ENCODE measurements around the gene TRIP13. TPM values are rescaled to one million over a fixed set of nuclear protein-coding genes. Genes with fewer than 3 reads are reported as not detected.

The TRIP13 gene
- total and polyA plus RNA-seq, 9 of the 15 experiments (the other 6 are each of a cell fraction or from before 2014, with no cell fraction given), result 24.1 to 116 (median 53.2) TPM

DNA sequence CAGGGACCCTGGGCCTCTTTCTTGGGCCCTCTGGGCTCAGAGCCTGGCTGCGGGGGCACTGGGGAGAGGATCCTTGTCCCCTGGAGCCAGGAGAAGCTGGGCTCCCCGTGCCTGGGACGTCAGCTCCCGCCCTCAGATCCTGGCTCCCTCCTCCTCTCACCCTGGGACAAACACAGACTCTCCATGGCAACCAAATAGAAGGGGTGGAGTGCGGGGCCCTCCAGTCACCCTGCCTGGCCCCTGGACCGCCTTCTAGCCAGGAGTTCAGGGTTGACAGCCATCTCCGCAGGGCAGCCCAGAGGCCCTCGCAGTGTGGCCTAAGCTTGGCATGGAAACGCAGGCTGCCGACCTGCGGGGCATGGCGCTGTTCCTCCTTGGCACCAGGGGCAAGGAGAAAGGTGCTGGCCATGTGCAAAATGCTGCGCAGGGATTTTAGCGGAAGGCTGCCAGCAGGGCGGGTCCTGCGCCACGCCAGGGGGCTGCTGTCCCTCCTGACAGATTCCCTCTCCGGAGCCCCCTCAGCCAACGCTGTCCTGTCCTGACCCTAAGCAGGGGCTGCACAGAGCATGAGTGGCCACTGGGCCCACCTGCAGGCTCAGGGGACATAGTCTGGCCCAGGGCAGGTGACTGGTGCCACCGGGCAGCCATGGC is 42.9 kb upstream of the TRIP13 start:
- Histone ChIP-seq H3K27me3 (ENCODE audit: control insufficient read depth in 2 of 2, insufficient read depth in 2 of 2, low read length in 2 of 2) (peaks cover 26 to 57% of the 10 kb centered on the region in 2 experiments), H3K27ac (ENCODE audit: extremely low read depth, low read depth, low read length) (no peak overlapping the region), H3K36me3 (ENCODE audit: control insufficient read depth, insufficient read depth, low read length) (no peaks in the 10 kb centered on the region), H3K9me1 (ENCODE audit: control insufficient read depth, insufficient read depth, low read length) (no peaks in the 10 kb centered on the region), H3K9me3 (replicated peaks; ENCODE audit: control insufficient read depth, insufficient read depth, low read depth, low read length) (no peaks in the 10 kb centered on the region), H4K20me1 (replicated peaks; ENCODE audit: control insufficient read depth, insufficient read depth, low read length) (peaks cover 18% of the 10 kb centered on the region), H3K4me3 (no peak overlapping the region), H3K4me2 (ENCODE audit: insufficient read depth, low read length) (no peak overlapping the region), H2AFZ (ENCODE audit: low read depth, low read length) (no peak overlapping the region), H3K79me2 (ENCODE audit: control insufficient read depth, insufficient read depth, low read length) (no peaks in the 10 kb centered on the region), H3K9ac (ENCODE audit: insufficient read depth in 1 of 2, low read depth in 2 of 2, low read length in 2 of 2) (peak overlapping the region in 1 of 2 experiments; percentile 1; a peak in 1 of 4 replicates), H3K4me1 (replicated peaks in 1 of 2; ENCODE audit: control insufficient read depth in 2 of 2, insufficient read depth in 2 of 2, low read length in 2 of 2) (peaks cover 0 to 29% of the 10 kb centered on the region in 2 experiments; a peak in 2 of 5 replicates)
- TF ChIP-seq PHTF2 (CRISPR knock-in tag; IDR thresholded peaks at IDR 0.05) (no peak), POLR2G (IDR thresholded peaks at IDR 0.05; ENCODE audit: low read depth, low read length) (peak; percentile 47)
- in situ Hi-C loops (cut with MboI) (loop anchor here (10.0 kb wide), 1 partner anchor 95 kb away; no protein-coding TSS in a partner anchor), intact Hi-C loops (cut with micrococcal nuclease) (loop anchor here (10.0 kb wide), 1 partner anchor 175 kb away; no protein-coding TSS in a partner anchor)
- peak; percentile 6; the same call in 1 of the 3 replicates for ATAC-seq
- no peak for FAIRE-seq
- peak in 2 of 4 experiments; percentile 49 to 52 for DNase-seq (ENCODE audit: extremely low read depth in 1 of 4, low spot score in 3 of 4)
- POLR2A ChIA-PET, result no interaction called here
- no TSS peak for BruUV-seq (replicated peaks)
- 48% methylated on average over 15 of the region's 20 CpGs for WGBS (ENCODE audit: insufficient coverage, low coverage, missing lambda C conversion rate)
- CTCF ChIA-PET (ENCODE audit: low intra/inter-chr PET ratio), result no interaction called here

DNA sequence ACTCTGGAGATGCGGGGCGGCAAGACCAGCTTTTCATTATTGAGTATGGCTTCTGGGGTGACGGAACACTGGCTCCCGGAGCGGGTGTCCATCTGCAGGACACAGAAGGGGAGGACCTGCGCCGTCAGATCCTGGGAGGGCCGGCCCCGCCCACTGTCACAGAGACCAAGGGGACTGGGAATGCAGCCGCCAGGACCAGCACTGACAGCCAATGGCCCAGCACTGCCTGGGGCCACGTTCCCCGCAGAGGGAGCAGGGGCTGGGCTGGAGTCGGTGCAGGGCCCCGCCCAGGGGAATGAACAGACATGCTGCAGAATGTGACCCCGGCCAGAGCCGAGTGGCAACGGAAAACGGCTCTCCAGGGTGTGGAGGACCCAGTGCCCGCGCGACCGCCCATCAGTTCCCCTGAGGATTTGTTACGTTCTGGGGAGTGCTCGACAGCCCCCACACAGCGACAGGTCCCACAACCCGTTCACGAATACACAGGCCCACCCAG is 42.1 kb upstream of the TRIP13 start, which contains the start of gene ZDHHC11:
Gene ZDHHC11 (minus strand): TSS at position 476 of the 496 bp plus-strand sequence. CDS start 384 bp downstream, at position 92.
- FAIRE-seq, result no peak
- Histone ChIP-seq H3K4me1 (replicated peaks in 1 of 2; ENCODE audit: control insufficient read depth in 2 of 2, insufficient read depth in 2 of 2, low read length in 2 of 2) (peaks cover 0 to 32% of the 10 kb centered on the region in 2 experiments; a peak in 2 of 5 replicates), H3K36me3 (ENCODE audit: control insufficient read depth, insufficient read depth, low read length) (no peaks in the 10 kb centered on the region), H4K20me1 (replicated peaks; ENCODE audit: control insufficient read depth, insufficient read depth, low read length) (peaks cover 18% of the 10 kb centered on the region), H3K79me2 (ENCODE audit: control insufficient read depth, insufficient read depth, low read length) (no peaks in the 10 kb centered on the region), H3K9me3 (replicated peaks; ENCODE audit: control insufficient read depth, insufficient read depth, low read depth, low read length) (no peaks in the 10 kb centered on the region), H3K4me2 (ENCODE audit: insufficient read depth, low read length) (no peak within 1 kb of the TSS), H3K27ac (ENCODE audit: extremely low read depth, low read depth, low read length) (no peak within 1 kb of the TSS), H2AFZ (ENCODE audit: low read depth, low read length) (no peak within 1 kb of the TSS), H3K4me3 (no peak within 1 kb of the TSS), H3K9me1 (ENCODE audit: control insufficient read depth, insufficient read depth, low read length) (no peaks in the 10 kb centered on the region), H3K27me3 (ENCODE audit: control insufficient read depth in 2 of 2, insufficient read depth in 2 of 2, low read length in 2 of 2) (peaks cover 26 to 52% of the 10 kb centered on the region in 2 experiments), H3K9ac (ENCODE audit: insufficient read depth in 1 of 2, low read depth in 2 of 2, low read length in 2 of 2) (peak within 1 kb of the TSS in 1 of 2 experiments; percentile 26; a peak in 2 of 4 replicates)
- DNase-seq (ENCODE audit: extremely low read depth in 1 of 4, low spot score in 3 of 4), result peak in 3 of 4 experiments; percentile 51 to 72 (median 71)
- intact Hi-C loops (cut with micrococcal nuclease) (loop anchor here (10.0 kb wide), 1 partner anchor 176 kb away; no protein-coding TSS in a partner anchor), in situ Hi-C loops (cut with MboI) (no loop called here)
- BruUV-seq (replicated peaks), result no TSS peak
- TF ChIP-seq CTCF (IDR thresholded peaks at IDR 0.05 in 2 of 3, conservative IDR thresholded peaks at IDR 0.05 in 1 of 3; ENCODE audit: insufficient read depth in 2 of 3, low read depth in 1 of 3, low read length in 3 of 3) (no peak), KLF1 (tag; IDR thresholded peaks at IDR 0.05) (peak; percentile 47; the same call in 1 of the 2 replicates), NBN (IDR thresholded peaks at IDR 0.05; ENCODE audit: low read depth) (no peak), GTF2E2 (tag; IDR thresholded peaks at IDR 0.05) (no peak), POLR2G (IDR thresholded peaks at IDR 0.05; ENCODE audit: low read depth, low read length) (peak; percentile 56), FOSL1 (tag; conservative IDR thresholded peaks at IDR 0.05) (no peak), HNRNPLL (IDR thresholded peaks at IDR 0.05; ENCODE audit: low read depth, low read length, poor library complexity, severe bottlenecking) (no peak), U2AF2 (optimal IDR thresholded peaks at IDR 0.05; ENCODE audit: low read depth, low read length) (no peak), ZFPM2 (CRISPR knock-in tag; IDR thresholded peaks at IDR 0.05) (no peak), ZKSCAN1 (IDR thresholded peaks at IDR 0.05; ENCODE audit: low read depth, low read length) (no peak), NRF1 (conservative IDR thresholded peaks at IDR 0.05 in 1 of 2, IDR thresholded peaks at IDR 0.05 in 1 of 2) (peak; percentile 38 to 50; a peak in 2 of 4 replicates)
- ATAC-seq, result peak; percentile 79
- POLR2A ChIA-PET, result no interaction called here
- WGBS (ENCODE audit: insufficient coverage, low coverage, missing lambda C conversion rate), result 24% methylated on average over 27 of the region's 27 CpGs
- CTCF ChIA-PET (ENCODE audit: low intra/inter-chr PET ratio), result no interaction called here

Measured in K562 (cell line).